Measurements from ENCODE around the gene SMAD3. TPM values are rescaled to one million over a fixed set of nuclear protein-coding genes. Genes with fewer than 3 reads are reported as not detected.

Gene SMAD3
- total and polyA plus RNA-seq, 2 of the 8 experiments (the other 6 are each of a cell fraction or from before 2014, with no cell fraction given): 10.1 to 12.4 TPM

- TF ChIP-seq KDM5A (IDR thresholded peaks at IDR 0.05; ENCODE audit: low read length) (no peak), HDAC6 (IDR thresholded peaks at IDR 0.05; ENCODE audit: low read depth, low read length) (no peak), TEAD4 (IDR thresholded peaks at IDR 0.05; ENCODE audit: low read depth, low read length) (no peak)
Measured at GRCh38 chr15:67232591-67232990, 167.2 kb downstream of the SMAD3 start (continued).

All from H1 (cell line).